GM12801 (cell line): Measurements from ENCODE around the gene SIRPD.

Experiments
- TF ChIP-seq, protein P1 (sequence below): IDR thresholded peaks from one replicate; pipeline ENCODE4 v1.5.1; 2011; ENCODE audit warnings: control low read depth; ENCODE audit not compliant: insufficient read length; ENCODE audit errors: extremely low read depth

SIRPD gene

DNA sequence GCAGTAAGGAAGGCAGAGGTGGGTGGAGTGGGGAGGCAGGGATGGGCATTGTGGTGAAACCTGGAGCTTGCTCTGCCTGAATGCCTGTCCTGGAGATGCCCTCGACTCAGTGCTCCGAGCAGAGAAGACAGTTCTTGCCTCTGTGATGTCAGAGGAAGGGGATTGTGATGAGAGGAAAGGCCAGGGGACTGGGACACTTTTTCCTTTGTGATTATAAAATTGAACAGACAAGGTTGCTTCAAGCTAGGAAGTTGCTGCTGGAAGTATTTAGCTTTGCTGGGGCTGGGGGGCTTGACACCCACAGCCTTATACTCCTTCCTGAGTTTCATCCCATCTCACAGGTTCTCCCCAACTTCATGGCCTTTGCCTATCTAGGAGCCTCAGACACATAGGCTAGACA, at the start of gene SIRPD:
SIRPD (minus strand) TSS at position 101 of the 400 bp plus-strand sequence; CDS start at position 49, 52 bp downstream.
- TF ChIP-seq, protein P1, sequence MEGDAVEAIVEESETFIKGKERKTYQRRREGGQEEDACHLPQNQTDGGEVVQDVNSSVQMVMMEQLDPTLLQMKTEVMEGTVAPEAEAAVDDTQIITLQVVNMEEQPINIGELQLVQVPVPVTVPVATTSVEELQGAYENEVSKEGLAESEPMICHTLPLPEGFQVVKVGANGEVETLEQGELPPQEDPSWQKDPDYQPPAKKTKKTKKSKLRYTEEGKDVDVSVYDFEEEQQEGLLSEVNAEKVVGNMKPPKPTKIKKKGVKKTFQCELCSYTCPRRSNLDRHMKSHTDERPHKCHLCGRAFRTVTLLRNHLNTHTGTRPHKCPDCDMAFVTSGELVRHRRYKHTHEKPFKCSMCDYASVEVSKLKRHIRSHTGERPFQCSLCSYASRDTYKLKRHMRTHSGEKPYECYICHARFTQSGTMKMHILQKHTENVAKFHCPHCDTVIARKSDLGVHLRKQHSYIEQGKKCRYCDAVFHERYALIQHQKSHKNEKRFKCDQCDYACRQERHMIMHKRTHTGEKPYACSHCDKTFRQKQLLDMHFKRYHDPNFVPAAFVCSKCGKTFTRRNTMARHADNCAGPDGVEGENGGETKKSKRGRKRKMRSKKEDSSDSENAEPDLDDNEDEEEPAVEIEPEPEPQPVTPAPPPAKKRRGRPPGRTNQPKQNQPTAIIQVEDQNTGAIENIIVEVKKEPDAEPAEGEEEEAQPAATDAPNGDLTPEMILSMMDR, result no peak

- TF ChIP-seq, protein P1, result no peak
These were observed 43.2 kb upstream of the SIRPD start for GRCh38 chr20:1600736-1601135.

DNA sequence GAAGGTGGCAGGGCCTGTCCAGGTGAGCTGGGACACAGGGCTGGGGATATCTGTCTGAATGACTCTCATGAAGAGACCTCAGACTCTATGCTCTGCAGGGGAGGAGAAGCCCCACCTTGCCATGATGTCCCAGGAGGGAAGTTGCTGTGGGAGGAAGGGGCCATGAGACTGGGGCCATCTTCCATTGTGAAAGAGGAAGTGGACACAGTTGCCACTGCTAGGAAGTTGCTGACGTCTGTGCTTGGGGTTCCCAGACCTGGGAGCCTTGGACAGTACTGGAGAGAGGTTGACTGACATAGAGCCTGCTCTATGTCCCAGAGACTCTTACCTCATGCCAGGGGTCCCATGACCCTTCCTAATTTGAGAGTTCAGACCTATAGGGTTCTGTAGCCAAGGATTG, 37.8 kb upstream of the SIRPD start:
- TF ChIP-seq, protein P1, result no peak

DNA sequence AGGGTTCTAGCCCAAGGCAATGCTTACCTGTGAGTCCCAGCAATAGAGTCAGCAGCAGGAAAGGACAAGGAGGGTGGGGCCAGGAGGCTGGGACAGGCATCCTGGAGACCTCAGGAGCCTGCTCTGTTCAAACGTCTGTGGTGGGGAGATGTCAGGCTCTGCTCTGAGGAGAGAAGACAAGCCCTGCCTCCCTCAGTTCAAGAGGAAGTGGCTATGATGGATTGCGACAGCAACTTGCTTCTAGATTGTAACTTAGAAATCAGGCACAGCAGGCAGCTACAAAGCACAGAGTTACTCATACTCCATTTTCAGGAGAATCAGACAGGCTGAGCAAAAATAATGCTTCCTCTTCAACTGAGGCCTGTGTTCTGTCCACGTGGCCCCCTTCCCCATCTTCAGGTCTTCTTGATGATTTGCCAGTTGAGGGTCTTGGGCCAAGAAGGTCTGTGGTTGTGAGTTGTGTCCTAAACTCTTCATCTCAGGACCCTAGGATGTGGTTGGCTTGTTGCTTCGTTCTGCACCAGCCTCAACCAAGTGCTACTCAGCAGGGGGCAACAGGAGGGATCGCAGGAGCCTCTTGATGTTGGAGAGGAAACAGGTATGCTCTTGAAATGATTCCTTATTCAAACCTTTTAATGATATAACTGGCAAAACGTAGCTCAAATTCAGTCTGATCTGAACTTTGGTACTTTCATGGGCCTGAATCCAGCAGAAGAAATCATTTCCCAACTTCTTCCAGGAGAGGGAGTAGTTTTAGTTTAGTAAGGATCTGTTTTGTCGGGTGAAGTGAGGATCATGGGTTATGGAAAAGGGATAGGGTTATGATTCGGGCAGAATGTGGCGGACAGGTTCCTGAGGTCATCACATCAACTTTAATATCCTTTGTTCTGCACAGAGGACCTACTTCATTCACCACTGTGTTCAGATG, 31.3 kb upstream of the SIRPD start:
- TF ChIP-seq, protein P1, result no peak

GRCh38 chr20:1587781-1588532, 30.5 kb upstream of the SIRPD start:
- TF ChIP-seq, protein P1, result no peak

- TF ChIP-seq, protein P1, result no peak
These were observed 22.0 kb upstream of the SIRPD start for GRCh38 chr20:1579488-1579887.

GRCh38 chr20:1577906-1578305, 20.4 kb upstream of the SIRPD start:
- TF ChIP-seq, protein P1, result no peak
